Ectodermal cell (in vitro differentiated cells): ENCODE data around the gene VGLL4.

Experiments
- H3K27ac ChIP-seq: 2 replicates; pipeline ENCODE4 v1.7.0; 2013; ENCODE audit warnings: mild to moderate bottlenecking, low read depth, low read length; ENCODE audit not compliant: insufficient read depth, poor library complexity, severe bottlenecking
- H3K27me3 ChIP-seq: 2 replicates; pipeline ENCODE4 v1.7.0; 2013; ENCODE audit warnings: mild to moderate bottlenecking, low read length; ENCODE audit not compliant: insufficient read depth, control insufficient read depth, poor library complexity, severe bottlenecking
- H3K36me3 ChIP-seq: one replicate; pipeline ENCODE4 v1.7.0; 2013; ENCODE audit warnings: low read length; ENCODE audit not compliant: control insufficient read depth, insufficient read depth
- H3K4me1 ChIP-seq: one replicate; pipeline ENCODE4 v1.7.0; 2013; ENCODE audit warnings: low read length; ENCODE audit not compliant: control insufficient read depth, insufficient read depth
- H3K4me3 ChIP-seq: 2 replicates; pipeline ENCODE4 v1.7.0; 2013; ENCODE audit warnings: low read depth, low read length, control low read depth; ENCODE audit not compliant: insufficient read depth
- H3K9me3 ChIP-seq: 2 replicates; pipeline ENCODE4 v1.7.0; 2013; ENCODE audit warnings: mild to moderate bottlenecking, low read length, moderate library complexity; ENCODE audit not compliant: control insufficient read depth
- WGBS, 2 experiments: methylation state at CpG; one replicate each; pipeline ENCODE4 v1.1.7; 2013; ENCODE audit warnings: missing lambda C conversion rate in 2 of 2; 5-methylcytosine and 5-hydroxymethylcytosine counted together

The VGLL4 gene

GRCh38 chr3:11552289-11553264, 91.1 kb downstream of the VGLL4 start:
- H3K27ac ChIP-seq, result no peak overlapping the region
- no peak overlapping the region for H3K4me3 ChIP-seq
- H3K9me3 ChIP-seq, result no peaks in the 10 kb centered on the region
- peaks cover 5% of the 10 kb centered on the region for H3K4me1 ChIP-seq
- 93 to 94% methylated on average over 14 to 16 of the region's 16 CpGs for WGBS, 2 experiments
- H3K27me3 ChIP-seq, result no peaks in the 10 kb centered on the region
- no peaks in the 10 kb centered on the region for H3K36me3 ChIP-seq

DNA sequence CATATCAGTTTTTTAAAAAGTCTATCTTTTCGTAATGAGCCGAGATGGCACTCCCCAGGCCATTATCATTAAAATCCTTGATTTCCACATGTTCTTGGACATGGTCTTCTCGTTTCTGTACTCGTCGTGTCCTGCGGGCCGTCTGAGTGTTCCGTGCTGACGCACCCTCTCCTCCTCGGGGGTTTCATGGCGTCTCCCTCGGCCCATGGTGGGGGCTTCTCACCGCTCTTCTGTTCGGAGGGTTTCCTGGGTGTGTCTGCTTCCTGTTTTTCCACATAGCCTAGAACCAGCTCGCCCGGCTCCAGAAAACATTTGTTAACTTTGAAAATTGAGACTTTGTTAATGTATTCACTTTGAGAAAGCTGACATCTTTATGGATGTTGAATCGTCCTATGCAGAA, 92.7 kb downstream of the VGLL4 start:
- Histone ChIP-seq H3K27ac (no peak overlapping the region), H3K4me3 (no peak overlapping the region), H3K4me1 (peaks cover 3% of the 10 kb centered on the region), H3K9me3 (no peaks in the 10 kb centered on the region), H3K36me3 (no peaks in the 10 kb centered on the region), H3K27me3 (no peaks in the 10 kb centered on the region)
- WGBS, 2 experiments, result 96% methylated on average over 17 of the region's 17 CpGs

- WGBS, 2 experiments, result 93 to 96% methylated on average over 8 to 9 of the region's 9 CpGs
- H3K27me3 ChIP-seq, result no peaks in the 10 kb centered on the region
- no peaks in the 10 kb centered on the region for H3K9me3 ChIP-seq
- H3K4me1 ChIP-seq, result peaks cover 10% of the 10 kb centered on the region
- no peak overlapping the region for H3K4me3 ChIP-seq
- H3K27ac ChIP-seq, result no peak overlapping the region
- no peaks in the 10 kb centered on the region for H3K36me3 ChIP-seq
Measured at GRCh38 chr3:11549580-11550140, 94.1 kb downstream of the VGLL4 start.

GRCh38 chr3:11548721-11549131, 95.0 kb downstream of the VGLL4 start:
- H3K4me3 ChIP-seq, result no peak overlapping the region
- H3K27ac ChIP-seq, result no peak overlapping the region
- H3K27me3 ChIP-seq, result no peaks in the 10 kb centered on the region
- 88 to 94% methylated on average over 7 of the region's 7 CpGs for WGBS, 2 experiments
- no peaks in the 10 kb centered on the region for H3K36me3 ChIP-seq
- no peaks in the 10 kb centered on the region for H3K9me3 ChIP-seq
- peaks cover 10% of the 10 kb centered on the region for H3K4me1 ChIP-seq

DNA sequence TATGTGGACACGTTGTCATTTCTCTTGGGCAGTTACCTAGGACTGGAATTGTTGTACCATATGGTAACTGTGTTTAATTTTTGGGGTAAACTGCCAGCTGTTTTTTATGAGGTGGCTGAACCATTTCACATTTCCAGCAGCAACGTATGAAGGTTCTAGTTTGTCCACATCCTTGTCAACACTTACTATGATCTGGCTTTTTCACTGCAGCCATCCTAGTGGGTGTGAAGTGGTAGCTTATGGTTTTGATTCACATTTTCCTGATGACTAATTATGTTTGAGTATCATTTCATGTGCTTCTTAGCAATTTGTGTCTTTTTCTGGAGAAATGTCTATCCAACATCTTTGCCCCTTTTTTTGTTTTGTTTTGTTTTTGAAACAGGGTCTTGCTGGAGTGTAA, 96.2 kb downstream of the VGLL4 start:
- Histone ChIP-seq H3K4me3 (no peak overlapping the region), H3K9me3 (no peaks in the 10 kb centered on the region), H3K27ac (no peak overlapping the region), H3K4me1 (peaks cover 10% of the 10 kb centered on the region), H3K36me3 (no peaks in the 10 kb centered on the region), H3K27me3 (no peaks in the 10 kb centered on the region)
- WGBS, 2 experiments, result 96% methylated on average over 2 of the region's 2 CpGs

DNA sequence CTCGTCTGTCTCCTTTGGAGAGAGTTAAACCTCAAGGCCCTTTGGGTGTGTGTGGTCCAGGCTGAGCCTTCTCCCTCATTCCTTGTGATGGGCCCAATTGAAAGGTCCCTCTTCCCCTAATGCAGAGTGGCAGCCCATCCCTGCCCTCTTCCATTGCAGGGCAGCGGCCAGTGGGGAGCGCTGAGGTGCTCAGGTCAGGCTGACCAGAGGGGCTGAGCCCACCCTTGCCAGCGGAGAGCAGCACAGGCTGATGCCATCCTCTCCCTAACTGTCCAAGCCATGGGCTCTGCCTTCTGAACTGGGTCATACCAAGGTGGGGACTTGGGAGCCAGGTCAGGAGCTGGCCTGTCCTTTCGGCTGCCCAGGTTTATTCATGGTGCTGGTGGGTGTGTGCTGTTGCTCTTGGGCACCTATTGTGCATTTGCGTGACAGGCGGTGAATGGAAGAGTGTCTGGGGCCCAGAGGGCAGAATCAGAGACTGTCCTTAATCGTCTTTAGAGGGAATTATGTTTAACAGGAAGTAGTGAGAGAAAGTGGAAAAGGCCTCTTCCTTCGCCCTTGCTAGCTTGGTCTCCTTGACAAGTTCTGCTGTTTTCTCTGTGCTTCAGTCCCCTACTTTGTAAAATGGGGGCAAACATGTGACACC, 96.9 kb downstream of the VGLL4 start:
- Histone ChIP-seq H3K27ac (no peak overlapping the region), H3K4me1 (peaks cover 10% of the 10 kb centered on the region), H3K36me3 (no peaks in the 10 kb centered on the region), H3K9me3 (no peaks in the 10 kb centered on the region), H3K27me3 (no peaks in the 10 kb centered on the region), H3K4me3 (no peak overlapping the region)
- WGBS, 2 experiments, result 92 to 93% methylated on average over 9 of the region's 9 CpGs

DNA sequence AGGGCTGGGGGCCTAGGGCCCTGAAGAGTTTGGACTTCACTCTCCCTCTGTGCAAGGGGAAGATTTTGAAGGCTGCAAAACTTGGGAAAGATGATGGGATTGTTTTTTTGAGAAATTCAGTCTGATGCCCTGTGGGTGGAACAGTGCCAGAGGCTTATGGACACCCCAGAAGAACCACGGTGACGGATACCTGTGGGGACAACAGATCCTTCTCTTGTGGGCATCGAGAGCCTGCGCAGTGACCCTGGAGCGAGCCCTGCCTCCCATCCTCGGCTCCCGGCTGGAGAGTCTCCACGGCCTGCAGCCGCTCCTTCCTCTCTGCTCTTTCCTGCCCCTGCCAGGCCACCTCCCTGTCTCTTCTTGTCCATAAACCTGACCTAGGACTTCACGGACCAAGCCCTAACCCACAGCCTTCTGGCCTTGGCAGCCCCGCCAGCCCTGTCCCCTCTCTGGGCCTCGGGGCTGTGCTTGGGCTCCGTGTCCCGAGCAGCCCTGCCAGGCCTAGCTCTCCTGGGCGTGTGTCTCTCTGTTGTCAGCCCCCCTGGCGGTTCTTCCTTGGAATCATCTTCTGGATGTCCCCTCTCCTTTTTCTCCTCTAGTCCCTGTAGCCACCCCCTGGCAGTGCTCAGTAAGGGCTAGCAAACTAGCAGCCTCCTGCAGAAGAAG, 98.4 kb downstream of the VGLL4 start:
- no peaks in the 10 kb centered on the region for H3K9me3 ChIP-seq
- H3K36me3 ChIP-seq, result no peaks in the 10 kb centered on the region
- H3K4me1 ChIP-seq, result peaks cover 10% of the 10 kb centered on the region
- H3K27ac ChIP-seq, result no peak overlapping the region
- no peak overlapping the region for H3K4me3 ChIP-seq
- 88 to 91% methylated on average over 16 of the region's 16 CpGs for WGBS, 2 experiments
- no peaks in the 10 kb centered on the region for H3K27me3 ChIP-seq

GRCh38 chr3:11544412-11545181, 99.1 kb downstream of the VGLL4 start:
- Histone ChIP-seq H3K4me1 (peaks cover 10% of the 10 kb centered on the region), H3K4me3 (no peak overlapping the region), H3K27ac (no peak overlapping the region), H3K36me3 (no peaks in the 10 kb centered on the region), H3K9me3 (no peaks in the 10 kb centered on the region), H3K27me3 (no peaks in the 10 kb centered on the region)
- WGBS, 2 experiments, result 74 to 79% methylated on average over 17 of the region's 17 CpGs

GRCh38 chr3:11543948-11544387, 99.7 kb downstream of the VGLL4 start:
- H3K27me3 ChIP-seq, result no peaks in the 10 kb centered on the region
- no peaks in the 10 kb centered on the region for H3K36me3 ChIP-seq
- H3K9me3 ChIP-seq, result no peaks in the 10 kb centered on the region
- H3K4me3 ChIP-seq, result no peak overlapping the region
- peaks cover 10% of the 10 kb centered on the region for H3K4me1 ChIP-seq
- no peak overlapping the region for H3K27ac ChIP-seq
- 94 to 95% methylated on average over 6 of the region's 6 CpGs for WGBS, 2 experiments
